NK-92 (cell line): Measurements from ENCODE around the gene RELCH.

Experiments
- DNase-seq: peaks from one replicate; lab custom pipeline; 2025; ENCODE audit not compliant: unreplicated experiment; lab: John Stamatoyannopoulos, UW

RELCH gene

GRCh38 chr18:62336618-62337017 lies 149.6 kb downstream of the RELCH start:
- DNase-seq: no peak

- no peak for DNase-seq
Observed at GRCh38 chr18:62337336-62337735, 150.3 kb downstream of the RELCH start.

- DNase-seq: no peak
Observed at GRCh38 chr18:62338446-62339105, 151.5 kb downstream of the RELCH start.

- no peak for DNase-seq
Observed at GRCh38 chr18:62339106-62339988, 152.3 kb downstream of the RELCH start.

- DNase-seq: no peak
Observed at GRCh38 chr18:62340996-62341395, 153.9 kb downstream of the RELCH start.

GRCh38 chr18:62341473-62341872 lies 154.4 kb downstream of the RELCH start:
- DNase-seq: no peak

GRCh38 chr18:62342884-62343283 lies 155.8 kb downstream of the RELCH start:
- DNase-seq: no peak

- no peak for DNase-seq
Observed at GRCh38 chr18:62343316-62343715, 156.3 kb downstream of the RELCH start.

GRCh38 chr18:62345909-62346308 lies 158.9 kb downstream of the RELCH start:
- no peak for DNase-seq

- no peak for DNase-seq
Observed at GRCh38 chr18:62346333-62347088, 159.5 kb downstream of the RELCH start.

GRCh38 chr18:62347089-62347506 lies 160.0 kb downstream of the RELCH start:
- DNase-seq: no peak

GRCh38 chr18:62348474-62348873 lies 161.4 kb downstream of the RELCH start:
- no peak for DNase-seq

GRCh38 chr18:62353170-62353569 lies 166.1 kb downstream of the RELCH start:
- no peak for DNase-seq

- DNase-seq: no peak
Observed at GRCh38 chr18:62354151-62354550, 167.1 kb downstream of the RELCH start.

- no peak for DNase-seq
Observed at GRCh38 chr18:62357079-62357719, 170.1 kb downstream of the RELCH start.
